Middle frontal gyrus (tissue), 1 donor: ENCODE measurements around the gene LRRC45.

ENCODE experiments used
- DNase-seq: peaks from one replicate; pipeline ENCODE4 v3.0.0-alpha.2; 2015; ENCODE audit warnings: low spot score; ENCODE audit errors: extremely low spot score

The LRRC45 gene

DNA sequence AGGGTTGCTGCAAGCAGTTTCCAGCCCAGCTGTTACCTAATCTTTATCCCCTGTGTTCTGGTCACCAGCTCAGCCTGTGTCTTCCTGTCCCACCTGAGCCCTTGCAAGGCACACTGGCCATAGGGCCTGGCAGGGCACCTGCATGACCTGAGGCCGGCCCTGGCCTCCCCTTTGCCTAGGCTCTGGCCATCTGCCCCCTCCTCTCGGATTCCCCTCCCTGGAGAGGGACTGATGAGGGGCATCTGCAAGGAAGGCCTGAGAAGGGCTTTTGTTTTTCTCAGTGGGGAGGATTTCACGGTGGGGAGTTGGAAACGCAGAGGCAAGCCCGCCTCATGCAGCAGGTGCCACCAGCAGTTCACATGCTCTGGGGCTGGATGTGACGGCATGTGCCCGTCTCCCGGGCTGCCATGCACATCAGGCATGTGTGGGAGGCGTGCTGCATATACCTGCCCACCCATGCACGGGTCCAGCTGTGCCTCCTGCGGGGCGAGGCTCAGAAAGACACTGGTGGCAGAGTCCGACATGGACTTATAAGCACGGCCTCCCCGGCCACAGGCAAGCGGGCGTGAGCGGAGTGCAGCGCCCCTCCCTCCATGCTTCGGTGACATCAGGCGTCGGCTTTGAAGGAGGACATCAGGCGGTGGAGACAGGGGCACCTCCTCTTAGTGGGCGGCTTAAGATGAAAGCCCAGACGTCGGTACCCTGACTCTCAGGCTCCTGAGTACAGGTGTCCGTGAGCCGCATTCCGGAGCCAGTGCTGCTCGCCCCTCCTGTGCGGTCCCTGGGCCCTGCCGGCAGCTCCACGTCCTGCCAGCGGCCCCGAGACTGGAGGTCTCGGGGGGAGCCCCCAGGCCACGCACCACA, 29.1 kb upstream of the LRRC45 start:
- no peak for DNase-seq

DNA sequence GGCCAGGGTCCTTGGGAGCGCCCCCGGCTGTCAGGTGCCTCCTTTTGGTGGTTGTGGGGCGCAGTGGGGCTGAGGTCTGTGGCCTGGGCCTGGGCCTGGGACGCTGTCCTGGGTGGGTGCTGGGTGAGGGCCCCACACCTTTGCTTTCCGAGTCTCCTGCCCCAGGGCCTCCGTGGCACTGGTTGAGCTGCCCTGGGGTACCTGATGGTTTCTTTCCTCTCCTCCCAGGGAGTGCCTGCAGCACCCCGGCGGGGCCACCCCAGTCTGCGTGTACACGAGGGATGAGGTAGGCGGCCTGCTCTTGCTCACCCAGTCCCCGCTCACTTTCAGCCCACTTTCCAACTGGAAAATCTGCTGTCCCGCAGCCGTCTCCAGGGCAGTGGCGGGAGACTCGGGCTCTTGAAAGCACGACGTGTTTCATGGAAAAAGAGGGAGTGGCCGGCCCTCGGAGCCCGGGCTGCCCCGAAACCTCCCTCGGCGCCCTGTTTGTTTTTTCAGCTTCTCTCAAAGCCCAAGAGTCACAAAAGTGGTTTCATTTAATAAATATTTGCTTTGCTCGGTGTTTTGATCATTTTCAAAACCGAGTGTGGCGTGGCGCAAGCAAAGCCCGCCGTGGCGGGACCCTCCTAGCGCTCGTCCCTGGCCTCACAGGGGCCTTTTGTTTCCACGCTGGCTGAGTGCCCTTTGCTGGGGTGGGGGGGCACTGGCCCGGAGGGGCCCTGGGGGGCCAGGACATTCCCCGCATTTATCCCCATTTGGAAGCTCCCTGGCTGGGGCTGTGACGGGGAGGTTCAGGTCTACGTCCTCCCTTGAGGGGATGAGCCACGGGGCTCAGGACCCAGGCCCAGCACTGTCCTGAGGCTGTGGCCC, 28.3 kb upstream of the LRRC45 start:
- no peak for DNase-seq

- DNase-seq, result no peak
Measured at GRCh38 chr17:81995463-81996231, 27.5 kb upstream of the LRRC45 start.

DNA sequence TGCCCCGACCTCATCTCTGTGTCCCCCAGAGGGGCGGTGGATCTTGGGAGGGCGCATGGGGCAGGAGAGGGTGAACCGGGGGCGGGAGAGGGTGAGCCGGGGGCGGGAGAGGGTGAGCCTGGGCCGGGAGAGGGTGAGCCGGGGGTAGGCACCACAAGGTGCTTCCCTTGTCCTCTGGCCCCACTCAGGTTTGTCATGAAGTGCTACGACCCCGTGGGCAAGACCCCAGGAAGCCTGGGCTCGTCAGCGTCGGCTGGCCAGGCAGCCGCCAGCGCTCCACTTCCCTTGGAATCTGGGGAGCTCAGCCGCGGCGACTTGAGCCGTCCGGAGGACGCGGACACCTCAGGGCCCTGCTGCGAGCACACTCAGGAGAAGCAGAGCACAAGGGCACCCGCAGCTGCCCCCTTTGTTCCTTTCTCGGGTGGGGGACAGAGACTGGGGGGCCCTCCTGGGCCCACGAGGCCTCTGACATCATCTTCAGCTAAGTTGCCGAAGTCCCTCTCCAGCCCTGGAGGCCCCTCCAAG, 26.8 kb upstream of the LRRC45 start:
- DNase-seq, result no peak

- DNase-seq, result no peak
Measured at GRCh38 chr17:81996757-81997441, 26.2 kb upstream of the LRRC45 start.

GRCh38 chr17:81998212-81998611, 24.9 kb upstream of the LRRC45 start:
- DNase-seq, result no peak

DNA sequence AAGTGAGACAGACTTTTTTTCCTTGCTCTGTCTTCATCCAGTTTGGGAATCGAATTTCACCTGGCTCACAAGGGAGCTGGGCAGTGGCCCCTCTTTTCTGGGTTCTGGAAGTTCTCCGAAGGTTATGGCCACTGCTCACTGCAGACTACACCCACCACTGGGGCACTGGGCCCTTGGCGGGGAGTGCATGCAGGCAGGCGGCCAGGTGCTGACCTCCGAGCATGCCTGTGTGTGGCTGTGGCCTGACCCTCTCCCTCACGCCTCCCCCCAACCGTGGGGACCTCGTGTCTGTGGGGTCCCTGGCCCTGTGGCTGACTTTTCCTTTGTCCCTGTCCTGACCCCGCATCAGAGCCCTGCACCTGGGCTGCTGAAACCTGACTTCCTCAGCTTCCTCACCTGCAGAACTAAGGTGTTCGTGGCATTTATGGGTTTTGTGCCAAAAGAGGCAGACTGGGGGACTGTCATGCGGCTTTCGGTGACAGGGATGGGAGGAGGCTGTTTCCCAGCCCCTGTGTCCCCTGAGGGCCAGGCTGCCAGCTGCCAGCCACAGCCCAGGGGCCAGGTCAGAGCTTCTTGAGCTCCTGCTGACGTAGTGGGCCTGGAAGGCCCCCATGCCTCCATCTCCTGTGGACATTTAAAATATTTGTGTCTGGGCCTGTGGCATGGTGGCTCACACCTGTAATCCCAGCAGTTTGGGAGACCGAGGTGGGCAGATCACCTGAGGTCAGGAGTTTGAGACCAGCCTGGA, 24.2 kb upstream of the LRRC45 start:
- no peak for DNase-seq

DNA sequence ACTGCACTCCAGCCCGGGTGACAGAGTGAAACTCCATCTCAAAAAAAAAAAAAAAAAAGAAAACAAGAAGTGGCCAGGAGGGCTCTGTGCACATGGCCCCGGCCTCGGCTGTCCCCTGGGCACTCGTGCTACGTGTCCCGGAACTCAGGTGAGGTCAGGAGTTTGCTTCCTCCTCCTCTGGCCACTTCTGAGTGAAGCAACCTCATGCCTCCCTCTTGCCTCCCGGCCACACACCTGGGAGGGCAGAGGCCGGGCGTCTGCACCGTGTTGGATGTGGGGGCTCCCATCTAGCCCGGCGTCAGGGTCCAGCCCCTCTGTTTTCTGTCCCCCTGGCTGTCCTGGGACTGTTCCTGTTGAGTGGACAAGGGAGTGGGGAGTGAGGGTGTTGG, 23.5 kb upstream of the LRRC45 start:
- no peak for DNase-seq

- DNase-seq, result no peak
Measured at GRCh38 chr17:81999976-82000802, 22.9 kb upstream of the LRRC45 start.

DNA sequence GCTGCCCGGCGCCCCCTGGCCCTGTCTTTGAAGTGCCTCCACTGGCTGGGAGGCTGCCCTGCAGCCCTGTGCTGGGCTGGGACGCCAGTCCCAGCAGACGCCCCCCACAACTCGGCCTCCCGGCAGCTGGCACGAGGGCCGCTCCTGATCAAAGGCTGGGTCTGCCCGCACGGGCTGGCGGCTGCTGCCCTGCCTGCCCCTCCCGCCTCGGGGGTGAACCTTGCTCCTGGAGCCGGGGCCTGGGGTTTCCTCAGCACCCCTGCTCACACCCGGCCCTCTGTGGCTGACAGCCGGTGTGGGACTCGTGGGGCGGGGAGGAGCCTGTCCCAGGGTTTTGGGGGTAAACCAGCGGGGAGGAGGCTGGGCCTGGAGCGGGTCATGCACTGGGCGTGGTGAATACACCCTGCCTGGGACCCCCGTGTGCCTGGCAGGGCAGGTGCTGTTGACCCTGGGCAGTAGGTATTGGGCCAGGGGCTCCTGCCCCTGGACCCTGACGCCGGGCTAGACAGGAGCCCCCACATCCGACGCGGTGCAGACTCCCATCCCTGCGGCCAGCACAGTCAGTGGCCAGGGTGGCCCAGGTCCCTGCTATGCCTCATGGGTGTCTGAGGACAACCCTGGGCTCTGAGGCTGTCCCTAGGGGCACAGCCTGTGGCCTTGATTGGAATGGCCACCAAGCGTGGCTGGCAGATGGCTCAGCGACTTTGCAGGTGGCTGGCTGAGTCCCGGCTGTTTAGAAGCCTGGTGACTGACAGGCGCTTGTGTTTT, 22.1 kb upstream of the LRRC45 start:
- DNase-seq, result no peak

DNA sequence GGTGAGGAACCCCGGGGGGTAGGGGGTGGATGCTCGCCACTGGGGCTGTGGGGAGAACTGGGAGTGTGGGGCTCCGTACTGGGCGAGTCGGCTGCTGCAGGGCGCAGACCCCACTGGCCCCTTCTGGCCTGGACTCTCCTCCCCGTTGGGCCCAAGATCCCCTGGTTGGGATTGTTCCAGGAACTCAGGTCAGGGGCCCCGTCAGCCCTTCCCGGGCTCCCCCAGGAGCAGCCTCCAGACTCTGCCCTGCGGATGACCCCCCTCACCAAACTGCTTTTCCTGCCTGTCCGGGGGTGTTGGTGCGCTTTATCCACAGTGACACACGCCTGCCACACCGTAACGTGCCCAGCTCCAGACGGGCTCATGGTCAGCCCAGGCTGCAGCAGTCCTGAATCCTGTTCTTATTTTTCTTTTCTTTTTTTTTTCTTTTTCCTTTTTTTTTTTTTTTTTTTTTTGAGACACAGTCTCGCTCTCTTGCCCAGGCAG, 21.5 kb upstream of the LRRC45 start:
- DNase-seq, result no peak

DNA sequence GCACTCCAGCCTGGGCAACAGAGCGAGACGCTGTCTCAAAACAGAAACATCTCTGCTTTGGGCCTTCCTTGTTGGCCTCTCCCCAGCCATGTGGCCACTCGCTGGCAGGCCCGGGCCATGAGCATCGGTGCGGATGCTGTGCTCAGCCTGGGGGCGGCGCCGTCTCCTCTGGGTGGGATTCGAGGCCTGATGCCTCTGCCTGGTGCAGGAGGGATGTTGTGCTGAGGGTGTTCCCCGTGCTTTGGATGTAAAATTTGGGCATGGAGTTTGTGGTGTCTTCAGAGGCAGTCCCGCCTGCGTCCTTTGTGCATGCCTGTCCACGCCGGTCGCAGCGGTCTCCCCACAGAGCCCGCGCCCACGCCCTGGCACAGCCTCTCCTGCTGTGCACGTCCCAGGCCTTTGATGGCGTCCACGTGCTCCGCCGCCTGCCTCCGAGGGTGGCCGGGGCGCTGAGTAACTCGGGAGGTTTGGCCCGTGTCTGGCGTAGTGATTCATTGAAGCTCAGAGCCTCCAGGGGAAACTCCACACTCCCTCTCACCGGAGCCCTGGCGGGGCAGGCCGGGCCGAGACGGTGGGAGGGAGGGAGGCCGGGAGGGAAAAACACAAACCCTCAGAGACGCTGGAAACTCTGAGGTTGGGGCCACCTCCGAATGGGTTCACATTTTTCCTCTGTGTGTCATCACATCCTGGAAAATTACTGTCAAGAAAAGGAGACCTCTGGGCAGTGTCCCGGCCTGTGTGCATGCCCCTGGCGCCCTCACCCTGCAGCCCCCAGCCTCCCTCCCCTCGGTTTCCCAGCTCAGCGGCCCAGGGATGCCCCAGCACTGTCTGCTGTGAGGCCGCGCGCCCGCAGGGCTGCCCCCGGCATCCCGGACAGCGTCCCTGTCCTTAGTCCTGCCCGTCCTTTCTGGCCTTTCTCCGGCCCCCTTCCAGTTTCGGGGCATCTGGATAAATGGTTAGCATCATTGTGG, 19.4 kb upstream of the LRRC45 start:
- DNase-seq, result no peak

- no peak for DNase-seq
Measured at GRCh38 chr17:82004517-82005455, 18.3 kb upstream of the LRRC45 start.

GRCh38 chr17:82005701-82006348, 17.3 kb upstream of the LRRC45 start:
- DNase-seq, result no peak

DNA sequence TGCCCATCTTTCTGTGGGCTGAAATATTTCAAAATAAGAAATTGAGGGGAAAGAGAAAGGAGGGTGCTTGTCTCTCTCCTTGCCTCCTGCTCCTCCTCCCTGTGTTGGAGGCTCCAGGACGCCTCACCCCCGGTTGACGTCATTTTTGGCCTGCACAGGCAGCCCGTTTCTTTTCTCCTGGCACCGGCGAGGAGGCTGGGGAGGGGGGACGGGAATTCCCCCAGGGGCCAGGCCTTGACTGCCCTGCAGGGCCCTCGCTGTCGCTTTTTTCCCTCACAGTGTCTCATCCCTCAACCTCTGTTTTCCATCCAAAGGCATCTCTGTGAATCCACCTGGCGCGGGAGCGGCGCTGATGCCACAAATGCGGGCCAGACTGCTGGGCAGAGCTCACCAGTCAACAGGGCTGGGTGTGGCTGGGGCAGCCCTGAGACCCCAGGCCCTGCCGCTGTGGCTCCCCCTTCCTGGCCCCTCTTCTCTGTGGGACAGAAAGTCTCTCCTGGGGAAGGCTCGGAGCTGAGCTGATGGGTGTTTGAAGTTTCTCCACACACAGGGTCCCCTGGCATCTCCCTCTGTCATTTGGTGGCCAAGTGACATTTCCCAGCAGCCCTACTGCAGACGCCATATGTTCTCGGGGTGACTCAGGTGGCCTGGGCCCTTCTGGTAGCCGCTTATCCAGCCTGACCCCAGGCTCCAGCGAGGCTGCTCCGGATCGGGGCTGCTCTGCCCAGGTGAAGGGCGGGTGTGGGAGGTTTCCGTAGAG, 16.5 kb upstream of the LRRC45 start:
- DNase-seq, result no peak
